HG03139 (cell line): ENCODE data around the gene EOGT.

ENCODE experiments used
- ATAC-seq: cut with Tn5 transposase; IDR thresholded peaks from one replicate; pipeline ENCODE4 v1.9.1; 2021; ENCODE audit not compliant: unreplicated experiment

EOGT gene

GRCh38 chr3:69013253-69014021 is at the start of gene EOGT:
Gene EOGT (minus strand): TSS chr3:69013684. CDS start chr3:69009846, 3,838 bp downstream.
- peak; percentile 79 for ATAC-seq

DNA sequence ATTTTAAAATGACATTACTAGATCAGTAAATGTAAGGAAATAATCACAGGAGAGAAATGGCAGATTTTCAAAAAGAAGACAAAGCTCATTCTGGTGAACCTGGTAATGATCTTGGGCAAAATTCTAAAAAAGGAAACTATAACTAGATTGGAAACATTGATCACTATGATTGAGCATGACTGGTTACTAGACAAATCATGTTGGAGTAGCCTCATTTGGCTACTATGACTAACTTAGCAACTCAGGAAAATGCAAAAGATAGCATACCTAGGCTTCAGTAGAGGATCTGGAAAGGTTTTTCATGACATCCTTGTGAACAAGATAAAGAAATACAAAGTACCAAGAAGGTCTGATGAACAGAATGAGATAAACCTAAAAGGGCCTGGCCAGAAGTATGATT is 46.2 kb upstream of the EOGT start:
- no peak for ATAC-seq

DNA sequence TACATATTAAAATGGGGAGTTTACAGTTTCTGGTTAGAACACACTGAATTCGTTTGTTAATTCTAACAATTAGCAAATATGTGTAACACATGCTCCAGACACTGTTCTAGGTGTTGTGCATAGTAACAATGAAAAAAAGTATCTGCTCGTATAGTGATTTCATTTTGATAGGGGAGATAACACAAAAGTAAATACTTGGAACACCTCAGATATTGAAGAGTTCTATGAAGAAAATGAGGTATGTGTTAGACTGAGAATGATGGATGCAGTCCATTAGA is 45.4 kb upstream of the EOGT start:
- ATAC-seq: no peak

DNA sequence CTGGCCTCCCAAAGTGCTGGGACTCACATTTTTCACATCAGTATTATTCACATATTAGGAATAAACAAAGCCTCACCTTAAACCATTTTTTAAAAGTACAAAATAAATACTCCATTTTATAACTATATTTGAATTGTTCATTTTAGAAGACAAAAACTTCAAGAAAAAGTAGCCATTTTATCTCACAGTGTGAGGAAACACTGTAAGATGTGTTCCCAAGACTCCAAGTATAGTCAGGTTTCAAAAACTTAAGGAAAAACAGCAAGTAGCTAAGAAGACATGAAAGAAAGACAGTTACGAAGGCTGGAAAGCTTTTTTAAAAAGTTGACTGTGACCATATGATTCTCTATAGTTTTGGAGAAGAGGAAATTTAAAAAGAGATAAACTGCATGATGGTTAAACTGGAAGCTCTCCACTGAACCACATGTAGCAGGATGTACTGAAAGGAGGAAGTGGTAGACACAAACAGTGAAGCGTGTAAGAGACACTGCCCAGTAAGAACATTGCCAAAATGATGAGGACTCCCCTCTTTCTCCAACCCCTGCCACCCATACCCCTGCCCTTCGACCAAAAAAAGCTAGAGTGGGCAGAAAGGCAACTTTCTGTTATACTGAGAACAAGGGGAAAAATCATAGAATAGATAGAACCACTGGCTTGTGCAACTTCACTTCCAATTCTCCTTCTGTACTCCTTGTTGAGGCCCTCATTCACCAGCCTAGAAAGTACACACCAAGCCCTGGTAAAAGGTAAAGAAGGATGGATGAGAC is 44.9 kb upstream of the EOGT start:
- peak; percentile 95 for ATAC-seq

- ATAC-seq: no peak
Observed at GRCh38 chr3:69052472-69052898, 39.0 kb upstream of the EOGT start.

- peak; percentile 97 for ATAC-seq
Observed at GRCh38 chr3:69051756-69052471, 38.4 kb upstream of the EOGT start, which contains the start of gene TMF1. Gene TMF1 (minus strand): TSS chr3:69052333. CDS start chr3:69052086, 247 bp downstream.

GRCh38 chr3:69048990-69049389 is 35.5 kb upstream of the EOGT start:
- no peak for ATAC-seq

DNA sequence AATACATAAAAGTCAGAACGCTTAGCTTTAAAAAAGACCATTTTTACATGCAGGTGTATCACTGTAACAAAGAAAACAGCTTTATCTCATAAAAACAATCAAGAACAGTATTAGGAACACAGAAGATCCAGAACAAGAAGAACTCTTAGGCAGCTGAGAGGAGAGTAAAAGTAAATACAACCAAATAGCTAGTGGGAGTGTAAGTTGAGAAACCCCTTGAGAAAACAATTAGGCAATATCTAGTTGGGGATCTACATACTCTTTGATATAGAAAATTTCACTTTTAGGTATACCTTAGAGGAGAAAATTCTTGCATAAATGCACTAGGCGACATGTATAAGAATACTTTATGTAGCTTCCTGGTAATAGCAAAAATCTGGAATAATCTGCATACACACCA is 31.1 kb upstream of the EOGT start:
- ATAC-seq: no peak

DNA sequence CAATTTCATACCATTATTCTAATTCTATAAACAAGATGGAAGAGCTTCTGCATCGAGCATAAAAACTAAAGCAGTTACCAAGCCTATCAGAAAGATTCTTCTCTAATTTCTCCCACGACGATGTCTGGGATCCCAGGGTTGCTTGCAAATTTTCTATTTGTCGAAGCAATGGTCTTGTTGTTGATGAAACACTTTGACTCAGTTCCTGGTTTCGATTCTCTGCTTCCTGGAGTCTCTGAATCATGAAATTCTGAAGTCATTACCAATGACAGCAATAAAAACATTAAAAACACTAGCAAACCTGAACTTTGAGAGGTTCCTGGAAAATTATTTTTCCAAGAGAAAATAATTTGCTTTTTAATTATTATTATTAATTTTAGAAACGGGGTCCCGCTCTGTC is 20.0 kb upstream of the EOGT start:
- no peak for ATAC-seq

DNA sequence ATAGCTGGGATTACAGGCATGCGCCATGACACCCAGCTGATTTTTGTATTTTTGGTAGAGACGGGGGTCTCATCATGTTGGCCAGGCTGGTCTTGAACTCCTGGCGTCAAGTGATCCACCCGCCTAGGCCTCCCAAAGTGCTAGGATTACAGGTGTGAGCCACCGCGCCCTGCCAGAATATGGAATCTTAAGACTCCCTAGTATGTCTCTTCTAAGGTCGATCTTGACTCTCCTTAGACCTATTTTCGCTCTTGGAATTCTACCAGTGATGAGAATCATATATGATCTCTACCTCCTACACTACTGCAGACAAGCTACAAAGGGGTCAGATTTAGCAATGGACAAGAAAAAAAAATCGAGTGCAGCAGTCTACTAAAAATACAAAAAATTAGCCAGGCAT is 19.3 kb upstream of the EOGT start:
- no peak for ATAC-seq

- ATAC-seq: no peak
Observed at GRCh38 chr3:69032142-69032541, 18.7 kb upstream of the EOGT start.

DNA sequence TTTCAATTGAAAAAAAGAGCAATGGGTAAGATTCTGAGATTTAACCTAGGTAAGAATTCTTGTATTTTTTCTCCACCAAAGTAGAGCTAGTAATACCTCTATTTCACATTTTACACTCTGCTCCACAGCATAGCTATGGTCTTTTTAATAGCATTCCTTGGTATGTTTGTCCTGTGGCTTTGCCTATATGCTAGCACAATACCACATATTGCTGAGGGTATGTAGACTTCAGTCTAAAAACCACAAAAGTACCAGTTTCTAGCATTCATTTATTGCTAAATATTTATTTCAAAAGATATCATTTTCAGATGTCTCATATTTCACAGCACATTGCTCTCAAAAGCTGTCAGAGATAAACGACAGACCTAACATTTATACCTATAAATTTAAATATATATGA is 18.2 kb upstream of the EOGT start:
- no peak for ATAC-seq

DNA sequence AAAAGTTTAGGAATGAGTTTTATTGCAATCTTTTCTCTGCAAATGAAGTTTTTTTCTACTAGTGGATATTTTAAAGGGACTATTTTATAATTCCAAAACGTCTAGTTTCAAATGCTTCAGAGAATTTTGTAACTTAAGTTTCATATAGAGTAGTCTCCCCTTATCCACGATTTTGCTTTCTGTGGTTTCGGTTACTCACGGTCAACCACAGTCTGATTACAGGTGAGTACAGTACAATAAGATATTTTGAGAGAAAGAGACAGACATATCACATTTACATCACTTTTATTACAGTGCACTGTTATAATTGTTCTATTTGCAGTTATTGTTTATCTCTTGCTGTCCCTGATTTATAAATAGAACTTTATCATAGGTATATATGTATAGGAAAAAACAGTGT is 7.4 kb upstream of the EOGT start:
- no peak for ATAC-seq

- no peak for ATAC-seq
Observed at GRCh38 chr3:69020424-69020823, 6.9 kb upstream of the EOGT start.

DNA sequence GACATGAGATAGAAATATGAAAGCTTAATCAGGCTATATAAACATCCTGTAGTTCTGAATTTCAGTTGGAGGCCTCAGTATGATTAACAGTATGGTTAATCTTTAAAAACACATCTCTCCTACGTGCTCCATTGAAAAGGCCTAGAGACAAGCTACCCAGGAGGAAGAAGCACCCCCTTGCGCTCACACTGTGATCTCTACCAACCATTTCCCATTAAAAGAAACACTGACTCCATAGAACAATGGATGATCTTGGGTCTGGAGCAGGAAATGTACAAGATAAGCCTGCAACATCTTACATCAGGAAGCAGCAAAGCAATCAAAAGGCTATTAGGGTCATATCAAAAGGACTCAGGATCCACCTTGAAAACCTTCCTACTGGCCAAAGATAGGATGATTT is 3.4 kb upstream of the EOGT start:
- ATAC-seq: no peak

GRCh38 chr3:69016102-69016501 is 2.6 kb upstream of the EOGT start:
- no peak for ATAC-seq

DNA sequence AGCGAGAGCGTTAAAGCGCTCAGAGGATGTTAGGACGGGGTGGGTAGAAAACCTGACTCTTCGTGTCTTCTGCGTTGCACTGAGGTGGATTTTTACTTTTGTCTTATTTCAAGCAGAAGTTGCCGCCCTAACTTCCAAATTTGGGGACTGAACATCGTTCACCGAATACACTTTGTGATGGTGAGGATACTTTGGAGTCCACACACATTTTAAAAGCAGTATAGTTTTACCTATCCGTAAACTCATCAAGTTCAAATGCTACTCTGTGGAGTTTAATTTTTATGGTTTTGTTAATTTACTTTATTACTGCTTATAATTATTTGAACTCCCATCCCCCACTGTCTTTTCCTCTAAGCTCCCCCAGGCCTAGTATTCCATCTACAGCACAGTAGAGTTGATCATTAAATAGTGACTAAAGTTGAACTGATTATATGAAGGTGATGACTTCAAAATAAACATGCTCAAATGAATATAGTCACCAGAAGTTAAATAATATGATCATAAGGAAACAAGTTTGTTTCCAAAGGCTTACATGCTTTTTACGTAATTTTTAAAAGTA is 617 bp upstream of the EOGT start:
- no peak for ATAC-seq

GRCh38 chr3:69012800-69013252 is 658 bp downstream of the EOGT start:
- peak; percentile 41 for ATAC-seq

DNA sequence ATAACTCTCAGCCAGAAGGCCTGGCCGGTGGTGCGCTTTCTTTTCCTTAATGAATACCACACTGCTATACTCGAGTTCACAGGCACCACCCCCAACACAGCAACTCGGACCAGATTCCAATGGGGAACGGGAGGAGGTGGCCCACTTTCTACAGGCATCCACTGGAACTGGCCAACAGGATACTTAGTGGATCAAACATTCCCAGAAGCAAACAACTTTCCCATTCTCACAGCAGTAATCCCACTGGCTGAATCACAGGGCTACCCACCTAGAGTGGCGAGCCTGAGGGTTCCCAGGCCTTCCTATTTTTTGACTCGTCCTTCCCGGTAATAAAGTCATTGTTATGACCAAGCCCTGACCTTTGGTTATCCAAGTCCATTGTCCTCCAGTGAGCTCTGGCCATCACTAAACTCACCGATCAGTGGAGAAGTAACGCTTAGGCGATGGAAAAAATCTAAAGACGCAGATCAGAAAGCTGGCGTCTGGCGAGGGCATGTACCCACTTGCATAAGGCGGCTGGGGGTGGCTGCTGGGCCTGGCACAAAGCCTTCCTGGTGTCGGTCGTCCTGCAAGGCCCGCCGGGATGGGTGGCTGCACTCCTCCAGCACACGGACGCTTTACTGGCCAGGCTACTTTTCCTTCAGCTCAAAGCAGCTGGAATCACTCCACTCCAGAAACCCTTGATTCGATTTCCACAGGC is 1.2 kb downstream of the EOGT start:
- no peak for ATAC-seq

DNA sequence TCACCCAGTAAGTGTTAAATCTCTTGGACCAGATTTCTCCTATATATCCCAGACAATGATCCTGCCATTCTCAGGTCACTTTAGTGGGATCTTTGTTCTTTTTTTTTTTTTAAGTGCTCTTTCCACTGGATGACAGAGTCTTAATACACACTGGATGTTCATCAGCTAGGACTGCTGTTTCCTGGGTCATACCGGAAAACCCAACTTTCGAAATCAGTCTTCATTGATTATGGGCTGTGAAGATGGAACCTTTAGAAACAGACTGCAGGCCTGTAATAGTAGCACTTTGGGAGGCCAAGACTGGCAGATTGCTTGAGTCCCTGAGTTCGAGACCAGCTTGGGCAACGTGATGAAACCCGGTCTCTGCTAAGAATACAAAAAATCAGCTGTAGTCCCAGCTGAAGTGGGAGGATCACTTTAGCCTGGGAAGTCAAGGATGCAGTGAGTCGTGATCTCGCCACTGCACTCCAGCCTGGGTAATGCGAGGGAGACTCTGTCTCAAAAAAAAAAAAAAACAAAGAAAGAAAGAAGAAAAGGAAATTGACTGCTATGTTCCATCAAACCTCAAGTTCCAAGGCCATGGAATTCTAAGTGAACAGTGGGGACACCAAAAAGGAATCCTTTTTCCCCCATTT is 2.3 kb downstream of the EOGT start:
- no peak for ATAC-seq
